Calu3 (cell line): ENCODE results near the gene C16orf46. TPM values are rescaled to one million over a fixed set of nuclear protein-coding genes. Genes with fewer than 3 reads are reported as not detected.

Experiments
- BruUV-seq: library from RNA; stranded (reverse); fragments of 400-500 nt; replicated peaks from 2 replicates; lab custom pipeline; 2021; lab: Mats Ljungman, UMichigan
- CTCF ChIA-PET: fragments of 300-600 bp; sonication (Branson Sonifier 250); formaldehyde crosslinking; loops from one replicate; lab custom pipeline; 2022; ENCODE audit warnings: antibody characterized with exemption; lab: Charles Lee
- DNase-seq: peaks from one replicate; pipeline ENCODE4 v3.0.0; 2022
- H3K27ac Mint-ChIP-seq: one replicate; pipeline ENCODE4 v1.8.0; 2022; ENCODE audit warnings: mixed read lengths; ENCODE audit not compliant: unreplicated experiment
- H3K27me3 Mint-ChIP-seq: one replicate; pipeline ENCODE4 v1.8.0; 2022; ENCODE audit warnings: mixed read lengths; ENCODE audit not compliant: unreplicated experiment
- H3K36me3 Mint-ChIP-seq: one replicate; pipeline ENCODE4 v1.8.0; 2022; ENCODE audit warnings: mild to moderate bottlenecking, moderate library complexity, mixed read lengths; ENCODE audit not compliant: insufficient read depth, unreplicated experiment
- H3K4me1 Mint-ChIP-seq: one replicate; pipeline ENCODE4 v1.8.0; 2022; ENCODE audit warnings: mild to moderate bottlenecking, low read depth, mixed read lengths; ENCODE audit not compliant: unreplicated experiment
- H3K4me3 Mint-ChIP-seq: one replicate; pipeline ENCODE4 v1.8.0; 2022; ENCODE audit warnings: mild to moderate bottlenecking, low read depth, moderate library complexity, mixed read lengths; ENCODE audit not compliant: unreplicated experiment
- H3K9me3 Mint-ChIP-seq: one replicate; pipeline ENCODE4 v1.8.0; 2022; ENCODE audit warnings: low read depth, mixed read lengths; ENCODE audit not compliant: unreplicated experiment
- CTCF ChIP-seq: fragments of 200-600 bp; IDR thresholded peaks from one replicate; pipeline ENCODE4 v1.8.0; 2022; ENCODE audit warnings: antibody characterized with exemption; ENCODE audit not compliant: unreplicated experiment
- intact Hi-C: fragments of 100-400 bp; cut with micrococcal nuclease; formaldehyde crosslinking; loops from one replicate; pipeline ENCODE4 v1.10.0; 2022; ENCODE audit not compliant: unreplicated experiment
- total RNA-seq: library from RNA; stranded (reverse); gene quantifications from 2 replicates; pipeline ENCODE4 v1.2.3, GENCODE V29; 2022

The C16orf46 gene
- total RNA-seq, 1 experiment from 2014 or later, result 2.2 TPM

- no peaks in the 10 kb centered on the region for H3K9me3 Mint-ChIP-seq
- DNase-seq, result no peak
- CTCF ChIA-PET, result no interaction called here
- intact Hi-C loops, result no loop called here
- H3K27ac Mint-ChIP-seq, result no peak overlapping the region
- no peak overlapping the region for H3K4me3 Mint-ChIP-seq
- peaks cover 14% of the 10 kb centered on the region for H3K4me1 Mint-ChIP-seq
- no TSS peak for BruUV-seq
- no peak for TF ChIP-seq CTCF
- no peaks in the 10 kb centered on the region for H3K27me3 Mint-ChIP-seq
- H3K36me3 Mint-ChIP-seq, result no peaks in the 10 kb centered on the region
Observed at GRCh38 chr16:81069063-81069462, 8.0 kb downstream of the C16orf46 start.

GRCh38 chr16:81067166-81067565, 9.9 kb downstream of the C16orf46 start:
- Mint-ChIP-seq H3K27ac (no peak overlapping the region), H3K36me3 (no peaks in the 10 kb centered on the region), H3K9me3 (no peaks in the 10 kb centered on the region), H3K27me3 (no peaks in the 10 kb centered on the region), H3K4me1 (peaks cover 14% of the 10 kb centered on the region), H3K4me3 (no peak overlapping the region)
- CTCF ChIA-PET, result no interaction called here
- TF ChIP-seq CTCF, result no peak
- no TSS peak for BruUV-seq
- no peak for DNase-seq
- intact Hi-C loops, result no loop called here

GRCh38 chr16:81066681-81067080, 10.4 kb downstream of the C16orf46 start:
- H3K27ac Mint-ChIP-seq, result no peak overlapping the region
- DNase-seq, result no peak
- no TSS peak for BruUV-seq
- no peaks in the 10 kb centered on the region for H3K27me3 Mint-ChIP-seq
- no peaks in the 10 kb centered on the region for H3K36me3 Mint-ChIP-seq
- H3K4me1 Mint-ChIP-seq, result peaks cover 9% of the 10 kb centered on the region
- H3K9me3 Mint-ChIP-seq, result no peaks in the 10 kb centered on the region
- intact Hi-C loops, result no loop called here
- no peak overlapping the region for H3K4me3 Mint-ChIP-seq
- CTCF ChIA-PET, result no interaction called here
- no peak for TF ChIP-seq CTCF

GRCh38 chr16:81061871-81062608, 15.0 kb downstream of the C16orf46 start:
- no peak for DNase-seq
- H3K27ac Mint-ChIP-seq, result no peak overlapping the region
- no peak for TF ChIP-seq CTCF
- no peaks in the 10 kb centered on the region for H3K9me3 Mint-ChIP-seq
- CTCF ChIA-PET, result no interaction called here
- no TSS peak for BruUV-seq
- H3K36me3 Mint-ChIP-seq, result no peaks in the 10 kb centered on the region
- H3K27me3 Mint-ChIP-seq, result no peaks in the 10 kb centered on the region
- intact Hi-C loops, result no loop called here
- no peaks in the 10 kb centered on the region for H3K4me1 Mint-ChIP-seq
- no peak overlapping the region for H3K4me3 Mint-ChIP-seq
